ENCODE measurements around the gene ZNF550.
"Not testable (repeated sequence)": the region's sequence is repeated elsewhere in the genome, so short reads cannot be mapped to it uniquely, and the experiment has no call there.

Gene ZNF550

GRCh38 chr19:57537953-57538547, 21.6 kb downstream of the ZNF550 start:
- no peak for TF ChIP-seq CTCF (IDR thresholded peaks at IDR 0.05)
- no peak for TF ChIP-seq ZFX (IDR thresholded peaks at IDR 0.05; ENCODE audit: borderline replicate concordance)

GRCh38 chr19:57527136-57527881, 32.4 kb downstream of the ZNF550 start, which contains the start of gene ZNF549:
Gene ZNF549, plus strand, starts transcription at chr19:57527356. Its CDS starts 218 bp downstream, at chr19:57527574.
- H3K27ac ChIP-seq, result peak within 1 kb of the TSS; percentile 91
- no peak for TF ChIP-seq ZFX (IDR thresholded peaks at IDR 0.05; ENCODE audit: borderline replicate concordance)
- no peak for TF ChIP-seq CTCF (IDR thresholded peaks at IDR 0.05)

More at GRCh38 chr19:57537953-57538547, 21.6 kb downstream of the ZNF550 start:
- H3K27ac ChIP-seq, result no peak overlapping the region

- not testable (repeated sequence) for H3K27ac ChIP-seq
These were observed 41.6 kb downstream of the ZNF550 start for GRCh38 chr19:57518021-57518420.

- no peak for TF ChIP-seq CTCF (IDR thresholded peaks at IDR 0.05)
- TF ChIP-seq ZFX (IDR thresholded peaks at IDR 0.05; ENCODE audit: borderline replicate concordance), result no peak
- H3K27ac ChIP-seq, result no peak overlapping the region
These were observed 44.4 kb downstream of the ZNF550 start for GRCh38 chr19:57515255-57515654.

GRCh38 chr19:57512845-57513244, 46.8 kb downstream of the ZNF550 start:
- H3K27ac ChIP-seq, result no peak overlapping the region
- TF ChIP-seq CTCF (IDR thresholded peaks at IDR 0.05), result no peak
- no peak for TF ChIP-seq ZFX (IDR thresholded peaks at IDR 0.05; ENCODE audit: borderline replicate concordance)

- TF ChIP-seq ZFX (IDR thresholded peaks at IDR 0.05; ENCODE audit: borderline replicate concordance) (no peak), CTCF (IDR thresholded peaks at IDR 0.05) (no peak)
- H3K27ac ChIP-seq, result no peak overlapping the region
These were observed 48.2 kb downstream of the ZNF550 start for GRCh38 chr19:57511484-57511883.

GRCh38 chr19:57506163-57506562, 53.5 kb downstream of the ZNF550 start:
- H3K27ac ChIP-seq, result no peak overlapping the region
- TF ChIP-seq ZFX (IDR thresholded peaks at IDR 0.05; ENCODE audit: borderline replicate concordance) (no peak), CTCF (IDR thresholded peaks at IDR 0.05) (no peak)

- peak overlapping the region; percentile 68; the same call in 1 of the 2 replicates for H3K27ac ChIP-seq
These were observed 59.3 kb downstream of the ZNF550 start for GRCh38 chr19:57500400-57500799.

GRCh38 chr19:57499680-57500395, 59.8 kb downstream of the ZNF550 start, which contains the start of gene ZNF773:
Gene ZNF773, plus strand, starts transcription at chr19:57499938. Its CDS starts 143 bp downstream, at chr19:57500081.
- peak within 1 kb of the TSS; percentile 68 for H3K27ac ChIP-seq

GRCh38 chr19:57499332-57499679, 60.4 kb downstream of the ZNF550 start:
- not testable (repeated sequence) for H3K27ac ChIP-seq

GRCh38 chr19:57488299-57488644, 71.4 kb downstream of the ZNF550 start:
- H3K27ac ChIP-seq, result not testable (repeated sequence)
